GM12878 (cell line): ENCODE data around the gene BORCS8. TPM values are rescaled to one million over a fixed set of nuclear protein-coding genes. Genes with fewer than 3 reads are reported as not detected.

Experiments
- ATAC-seq: fragments of 200-7000 bp; cut with Tn5 transposase; 3 replicates; pipeline ENCODE4 v1.9.1; 2020; ENCODE audit warnings: mild to moderate bottlenecking, moderate library complexity
- BruUV-seq: library from RNA; stranded (reverse); fragments of 400-500 nt; replicated peaks from 2 replicates; lab custom pipeline; 2021; lab: Mats Ljungman, UMichigan
- CTCF ChIA-PET: fragments of 300-600 bp; sonication (Branson Sonifier 250); formaldehyde crosslinking; extraction: SDS; loops from one replicate; lab custom pipeline; 2021; ENCODE audit warnings: inconsistent platforms; lab: Yijun Ruan, JAX
- POLR2A ChIA-PET: fragments of 350-600 bp; formaldehyde crosslinking; extraction: SDS; loops from one replicate; lab custom pipeline; 2021; ENCODE audit warnings: inconsistent platforms; lab: Charles Lee
- RAD21 ChIA-PET: fragments of 300-600 bp; sonication (Branson Sonifier 250); formaldehyde crosslinking; loops from one replicate; lab custom pipeline; 2023; ENCODE audit warnings: antibody characterized with exemption; ENCODE audit not compliant: unreplicated experiment; lab: Charles Lee
- SMC1A ChIA-PET: fragments of 300-600 bp; sonication (Branson Sonifier 250); formaldehyde crosslinking; loops from one replicate; lab custom pipeline; 2023; ENCODE audit not compliant: unreplicated experiment, uncharacterized antibody; lab: Charles Lee
- DNase-seq: peaks from one replicate; pipeline ENCODE4 v3.0.0-alpha.2; 2011; ENCODE audit warnings: low read depth, low spot score
- FAIRE-seq: peaks from 3 replicates; lab custom pipeline; 2011; peaks lifted over from hg19 to GRCh38; lab: Jason Lieb, UNC
- H2AFZ ChIP-seq: 2 replicates; pipeline ENCODE4 v1.6.0; 2011; ENCODE audit warnings: low read depth, low read length, control low read depth; ENCODE audit not compliant: control insufficient read depth
- H3K27ac ChIP-seq: 2 replicates; pipeline ENCODE4 v1.5.1; 2011; ENCODE audit warnings: control low read depth; ENCODE audit not compliant: control insufficient read depth, insufficient read depth
- H3K27me3 ChIP-seq, 2 experiments: replicated peaks in 1 of 2; 2 replicates each; pipeline versions ENCODE4 v1.6.0 to v1.6.1; 2011; ENCODE audit warnings: low read length in 1 of 2; ENCODE audit not compliant: control insufficient read depth in 2 of 2, insufficient read depth in 2 of 2
- H3K36me3 ChIP-seq, 2 experiments: 2 replicates each; pipeline ENCODE4 v1.5.1; 2011; ENCODE audit warnings: low read length in 1 of 2; ENCODE audit not compliant: control insufficient read depth in 2 of 2, insufficient read depth in 2 of 2
- H3K4me1 ChIP-seq: 2 replicates; pipeline ENCODE4 v1.6.1; 2011; ENCODE audit warnings: mild to moderate bottlenecking, low read length, moderate library complexity, mixed read lengths; ENCODE audit not compliant: control insufficient read depth, insufficient read depth
- H3K4me2 ChIP-seq: 2 replicates; pipeline ENCODE4 v1.6.0; 2011; ENCODE audit warnings: control low read depth; ENCODE audit not compliant: control insufficient read depth, insufficient read depth
- H3K4me3 ChIP-seq: fragments of 200-600 bp; sonication (generic); 2 replicates; pipeline ENCODE4 v1.5.1; 2016
- H3K79me2 ChIP-seq: 2 replicates; pipeline ENCODE4 v1.6.0; 2011; ENCODE audit warnings: low read length; ENCODE audit not compliant: control insufficient read depth, insufficient read depth
- H3K9ac ChIP-seq: 2 replicates; pipeline ENCODE4 v1.8.0; 2011; ENCODE audit warnings: low read length, control low read depth, mixed read lengths; ENCODE audit not compliant: control insufficient read depth, insufficient read depth
- H3K9me3 ChIP-seq: replicated peaks from 3 replicates; pipeline ENCODE4 v1.5.1; 2011; ENCODE audit warnings: mild to moderate bottlenecking, low read length; ENCODE audit not compliant: control insufficient read depth, insufficient read depth
- H4K20me1 ChIP-seq: 2 replicates; pipeline ENCODE4 v1.6.0; 2011; ENCODE audit not compliant: control insufficient read depth, insufficient read depth
- BMI1 ChIP-seq: fragments of 450-650 bp; IDR thresholded peaks from 2 replicates; pipeline ENCODE4 v1.6.1; 2016; ENCODE audit warnings: mild to moderate bottlenecking, moderate library complexity, borderline replicate concordance
- BRCA1 ChIP-seq: IDR thresholded peaks from 2 replicates; pipeline ENCODE4 v1.6.1; 2011; ENCODE audit warnings: low read depth, low read length, improper control_type of control experiment
- CEBPB ChIP-seq, 2 experiments: fragments of 150-350 bp in 1 of 2; IDR thresholded peaks; 2 replicates each; pipeline ENCODE4 v1.6.1; 2012 to 2014; ENCODE audit warnings: low read depth in 2 of 2, low read length in 2 of 2, borderline replicate concordance in 1 of 2, inconsistent platforms in 1 of 2
- EED ChIP-seq: sonication (generic); IDR thresholded peaks from 2 replicates; pipeline ENCODE4 v1.6.1; 2016; ENCODE audit warnings: antibody characterized with exemption, low read depth
- GATAD2B ChIP-seq: fragments of 450-650 bp; conservative IDR thresholded peaks from 2 replicates; pipeline ENCODE4 v1.6.1; 2017; ENCODE audit warnings: low read depth, mild to moderate bottlenecking, moderate library complexity
- HDGF ChIP-seq: fragments of 450-650 bp; IDR thresholded peaks from 2 replicates; pipeline ENCODE4 v1.6.1; 2016; ENCODE audit warnings: antibody characterized with exemption
- JUND ChIP-seq: IDR thresholded peaks from 2 replicates; pipeline ENCODE4 v1.6.1; 2012; ENCODE audit warnings: low read depth, mild to moderate bottlenecking, low read length, improper control_type of control experiment, moderate library complexity
- NFYB ChIP-seq: IDR thresholded peaks from 2 replicates; pipeline ENCODE4 v1.6.1; 2011; ENCODE audit warnings: low read depth, mild to moderate bottlenecking, low read length, improper control_type of control experiment, moderate library complexity; ENCODE audit not compliant: insufficient read depth
- PAX8 ChIP-seq: fragments of 450-650 bp; IDR thresholded peaks from 2 replicates; pipeline ENCODE4 v1.6.1; 2017; ENCODE audit warnings: mild to moderate bottlenecking, moderate library complexity
- RBBP5 ChIP-seq: fragments of 200-600 bp; sonication (generic); conservative IDR thresholded peaks from 2 replicates; pipeline ENCODE4 v1.6.1; 2016
- SRF ChIP-seq, 2 experiments: IDR thresholded peaks; 2 replicates each; pipeline ENCODE4 v1.6.1; 2011; ENCODE audit warnings: low read depth in 2 of 2, low read length in 2 of 2, mild to moderate bottlenecking in 1 of 2, moderate library complexity in 1 of 2
- TARDBP ChIP-seq: IDR thresholded peaks from 2 replicates; pipeline ENCODE4 v1.6.1; 2016; ENCODE audit warnings: borderline replicate concordance
- WGBS: methylation state at CpG from one replicate; pipeline ENCODE4 v1.1.6; 2016; ENCODE audit warnings: low lambda C conversion rate; ENCODE audit not compliant: insufficient replicate concordance, insufficient coverage; ENCODE audit errors: missing lambda C conversion rate; 5-methylcytosine and 5-hydroxymethylcytosine counted together
- in situ Hi-C: fragments of 300-500 bp; cut with MboI; formaldehyde crosslinking; loops from 9 replicates; pipeline ENCODE4 v1.14.3; 2018; ENCODE audit warnings: mixed read lengths
- intact Hi-C: fragments of 100-400 bp; cut with micrococcal nuclease; formaldehyde crosslinking; loops from one replicate; pipeline ENCODE4 v1.14.2; 2022; ENCODE audit not compliant: unreplicated experiment
- polyA plus RNA-seq, 11 experiments: library from polyadenylated mRNA; depleted of rRNA in 4 of 11; unstranded in 6 of 11; stranded (reverse) in 5 of 11; fragments of >200 nt; fragmentation: Nextera tagmentation in 4 of 11; fragmentation: Illumina TruSeq in 1 of 11; extraction: Ambion mirVana in 4 of 11; extraction: Trizol in 1 of 11; gene quantifications; 1 replicate in 1 of 11; 2 replicates in 10 of 11; pipeline versions ENCODE4 v1.2.1 to v1.2.3, GENCODE V29; 2011 to 2016; ENCODE audit warnings: inconsistent platforms in 2 of 11, missing spikeins in 2 of 11, low read depth in 1 of 11
- total RNA-seq, 4 experiments: library from RNA; depleted of rRNA in 3 of 4; stranded (reverse); fragments of >200 nt in 3 of 4; fragmentation: Illumina TruSeq in 1 of 4; extraction: Trizol in 1 of 4; gene quantifications; 2 replicates each; pipeline versions ENCODE4 v1.2.1 to v1.2.3, GENCODE V29; 2013 to 2021
- TF ChIP-seq, protein P1 (sequence below): IDR thresholded peaks from 2 replicates; pipeline ENCODE4 v1.6.1; 2012; ENCODE audit warnings: low read depth, low read length, improper control_type of control experiment

BORCS8 gene
- total and polyA plus RNA-seq, 10 of the 15 experiments (the other 5 are each of a cell fraction or from before 2014, with no cell fraction given) = 3.7 to 40.3 (median 23.4) TPM

DNA sequence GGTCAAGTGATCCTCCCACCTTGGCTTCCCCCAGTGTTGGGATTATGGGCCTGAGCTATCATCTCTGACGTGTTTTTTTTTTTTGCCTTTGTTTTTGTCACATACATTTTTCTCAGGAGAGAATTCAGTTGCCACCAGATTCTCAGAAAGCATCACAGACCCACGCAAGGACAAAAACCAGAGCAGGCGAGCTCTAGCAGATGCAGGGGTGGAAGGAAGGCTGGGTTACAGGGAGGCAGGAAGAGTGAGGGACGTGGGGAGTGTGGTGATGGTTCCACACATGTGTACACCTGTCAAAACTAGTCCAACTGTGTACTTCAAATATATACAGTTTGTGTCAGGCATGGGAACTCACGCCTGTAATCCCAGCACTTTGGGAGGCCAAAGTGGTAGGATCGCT lies 58.0 kb downstream of the BORCS8 start (continued):
- no peak for TF ChIP-seq HDGF
- no peak for TF ChIP-seq EED
- no peak for TF ChIP-seq CEBPB (IDR thresholded peaks at IDR 0.05; ENCODE audit: borderline replicate concordance in 1 of 2, low read depth in 2 of 2, low read length in 2 of 2)
- TF ChIP-seq NFYB = no peak
- no peak for TF ChIP-seq GATAD2B
- TF ChIP-seq SRF (IDR thresholded peaks at IDR 0.05; ENCODE audit: low read depth in 2 of 2, low read length in 2 of 2) = no peak
- TF ChIP-seq, protein P1, sequence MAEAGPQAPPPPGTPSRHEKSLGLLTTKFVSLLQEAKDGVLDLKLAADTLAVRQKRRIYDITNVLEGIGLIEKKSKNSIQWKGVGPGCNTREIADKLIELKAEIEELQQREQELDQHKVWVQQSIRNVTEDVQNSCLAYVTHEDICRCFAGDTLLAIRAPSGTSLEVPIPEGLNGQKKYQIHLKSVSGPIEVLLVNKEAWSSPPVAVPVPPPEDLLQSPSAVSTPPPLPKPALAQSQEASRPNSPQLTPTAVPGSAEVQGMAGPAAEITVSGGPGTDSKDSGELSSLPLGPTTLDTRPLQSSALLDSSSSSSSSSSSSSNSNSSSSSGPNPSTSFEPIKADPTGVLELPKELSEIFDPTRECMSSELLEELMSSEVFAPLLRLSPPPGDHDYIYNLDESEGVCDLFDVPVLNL = no peak
- TF ChIP-seq JUND = no peak
- no peak for TF ChIP-seq BRCA1
- no peak for TF ChIP-seq BMI1
- TF ChIP-seq PAX8 = no peak
- no peak for TF ChIP-seq RBBP5
- TF ChIP-seq, all 136 proteins: peak for 0

- no TSS peak for BruUV-seq
- H3K4me3 ChIP-seq = no peak overlapping the region
- DNase-seq (no peak), ATAC-seq (no peak), FAIRE-seq (no peak)
- intact Hi-C loops = no loop called here
- WGBS = 93% methylated on average over 12 of the region's 12 CpGs
- ChIA-PET SMC1A (no interaction called here), RAD21 (no interaction called here), CTCF (interaction anchor here (1.4 kb wide), 1 partner anchor 10 kb away, joined by 3 read pairs; no protein-coding TSS in a partner anchor), POLR2A (no interaction called here)
- H4K20me1 ChIP-seq = no peaks in the 10 kb centered on the region
- H3K27ac ChIP-seq = no peak overlapping the region
- H3K9ac ChIP-seq = no peak overlapping the region
- peaks cover 6% of the 10 kb centered on the region for H3K79me2 ChIP-seq
- peaks cover 9% of the 10 kb centered on the region; the same call in 2 of the 3 replicates for H3K9me3 ChIP-seq
- H3K4me1 ChIP-seq = peaks cover 6% of the 10 kb centered on the region; the same call in 1 of the 2 replicates
- no peak overlapping the region for H2AFZ ChIP-seq
- in situ Hi-C loops = no loop called here
- no peaks in the 10 kb centered on the region for H3K36me3 ChIP-seq
- H3K4me2 ChIP-seq = no peak overlapping the region
- no peaks in the 10 kb centered on the region for H3K27me3 ChIP-seq
- TF ChIP-seq TARDBP = no peak
These were observed 59.0 kb downstream of the BORCS8 start for GRCh38 chr19:19132912-19133311.
